HG02763 (cell line): ENCODE measurements around the gene ZNF417.
"Not testable (repeated sequence)": the region's sequence is repeated elsewhere in the genome, so short reads cannot be mapped to it uniquely, and the experiment has no call there.

Experiments used
- ATAC-seq: cut with Tn5 transposase; IDR thresholded peaks from one replicate; pipeline ENCODE4 v1.9.1; 2021; ENCODE audit warnings: mild to moderate bottlenecking, moderate library complexity; ENCODE audit not compliant: unreplicated experiment

ZNF417 gene

GRCh38 chr19:57888107-57888559 lies 28.3 kb downstream of the ZNF417 start:
- no peak for ATAC-seq

- no peak for ATAC-seq
Observed at GRCh38 chr19:57887195-57887941, 29.0 kb downstream of the ZNF417 start.

GRCh38 chr19:57886046-57886445 lies 30.3 kb downstream of the ZNF417 start:
- no peak for ATAC-seq

- not testable (repeated sequence) for ATAC-seq
Observed at GRCh38 chr19:57873883-57874799, 42.3 kb downstream of the ZNF417 start.

DNA sequence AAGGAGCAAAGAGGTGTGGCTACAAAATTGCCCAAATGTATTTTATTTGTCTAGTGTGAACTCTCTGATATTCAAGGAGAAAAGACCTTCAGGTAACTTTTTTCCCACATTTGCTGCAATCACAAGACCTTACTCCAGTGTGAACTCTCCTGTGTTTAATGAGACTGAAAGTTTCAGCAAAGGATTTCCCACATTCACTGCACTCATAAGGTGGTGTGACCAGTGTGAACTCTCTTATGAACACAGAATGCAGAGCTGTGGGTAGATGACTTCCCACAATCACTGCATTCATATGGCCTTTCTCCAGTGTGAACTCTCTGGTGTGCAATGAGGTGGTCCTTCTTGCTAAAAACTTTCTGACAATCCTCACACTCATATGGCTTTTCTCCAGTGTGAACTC lies 43.9 kb downstream of the ZNF417 start:
- no peak for ATAC-seq

GRCh38 chr19:57870225-57870624 lies 46.2 kb downstream of the ZNF417 start:
- ATAC-seq = no peak

- not testable (repeated sequence) for ATAC-seq
Observed at GRCh38 chr19:57869655-57870054, 46.7 kb downstream of the ZNF417 start.

GRCh38 chr19:57867868-57868492 lies 48.4 kb downstream of the ZNF417 start:
- ATAC-seq = no peak
